HepG2 (cell line): ENCODE results near the gene RPS6KC1. TPM values are rescaled to one million over a fixed set of nuclear protein-coding genes. Genes with fewer than 3 reads are reported as not detected.

Source experiments
- EED ChIP-seq: sonication (generic); formaldehyde crosslinking; IDR thresholded peaks from 2 replicates; pipeline ENCODE4 v1.5.0; 2020; ENCODE audit warnings: mild to moderate bottlenecking, missing genetic modification reagents
- KAT8 ChIP-seq: IDR thresholded peaks from 2 replicates; pipeline ENCODE4 v1.6.1; 2016; ENCODE audit warnings: missing genetic modification reagents, missing compliant biosample characterization
- SMARCC2 ChIP-seq: fragments of 450-650 bp; IDR thresholded peaks from 2 replicates; pipeline ENCODE4 v1.6.1; 2017; ENCODE audit warnings: antibody characterized with exemption, mild to moderate bottlenecking
- SNAI1 ChIP-seq: sonication (generic); formaldehyde crosslinking; IDR thresholded peaks from 2 replicates; pipeline ENCODE4 v1.5.0; 2020; ENCODE audit warnings: mild to moderate bottlenecking, missing genetic modification reagents, borderline replicate concordance
- TRIM24 ChIP-seq: sonication (generic); formaldehyde crosslinking; IDR thresholded peaks from 2 replicates; pipeline ENCODE4 v1.8.0; 2022; ENCODE audit warnings: mild to moderate bottlenecking, missing genetic modification reagents
- ZBTB7B ChIP-seq: sonication (generic); formaldehyde crosslinking; IDR thresholded peaks from 2 replicates; pipeline ENCODE4 v1.4.0; 2020; ENCODE audit warnings: missing genetic modification reagents
- ZFP62 ChIP-seq: sonication (generic); formaldehyde crosslinking; IDR thresholded peaks from 2 replicates; pipeline ENCODE4 v1.4.0; 2020; ENCODE audit warnings: missing genetic modification reagents
- polyA plus RNA-seq, 8 experiments: library from polyadenylated mRNA; depleted of rRNA in 3 of 8; stranded (reverse) in 7 of 8; unstranded in 1 of 8; fragments of >200 nt; fragmentation: Illumina TruSeq in 4 of 8; extraction: Trizol in 4 of 8; gene quantifications; 2 replicates each; pipeline versions ENCODE4 v1.2.1 to v1.2.3, GENCODE V29; 2011 to 2016; ENCODE audit warnings: low read depth in 4 of 8, missing spikeins in 1 of 8, mixed read lengths in 1 of 8; ENCODE audit not compliant: insufficient read depth in 1 of 8
- total RNA-seq, 5 experiments: library from RNA; depleted of rRNA; stranded (reverse); fragments of >200 nt; fragmentation: Illumina TruSeq; extraction: Trizol; gene quantifications; 2 replicates each; pipeline ENCODE4 v1.2.3, GENCODE V29; 2016; ENCODE audit warnings: low read depth in 1 of 5
- TF ChIP-seq, protein P1 (sequence below): sonication (generic); formaldehyde crosslinking; conservative IDR thresholded peaks from 2 replicates; pipeline ENCODE4 v1.8.0; 2022; ENCODE audit warnings: mild to moderate bottlenecking, moderate library complexity, missing genetic modification reagents
- TF ChIP-seq, protein P2 (sequence below): sonication (generic); formaldehyde crosslinking; IDR thresholded peaks from 2 replicates; pipeline ENCODE4 v1.5.0; 2020; ENCODE audit warnings: missing genetic modification reagents, mild to moderate bottlenecking, borderline replicate concordance
- TF ChIP-seq, protein P3 (sequence below): sonication (generic); formaldehyde crosslinking; conservative IDR thresholded peaks from 2 replicates; pipeline ENCODE4 v1.4.0; 2020; ENCODE audit warnings: missing genetic modification reagents
- TF ChIP-seq, protein P4 (sequence below): sonication (generic); formaldehyde crosslinking; IDR thresholded peaks from 2 replicates; pipeline ENCODE4 v1.4.0; 2020; ENCODE audit warnings: missing genetic modification reagents
- TF ChIP-seq, protein P5 (sequence below): sonication (generic); formaldehyde crosslinking; IDR thresholded peaks from 2 replicates; pipeline ENCODE4 v1.8.1; 2023; ENCODE audit warnings: mild to moderate bottlenecking, missing genetic modification reagents
- TF ChIP-seq, protein P6 (sequence below): sonication (generic); formaldehyde crosslinking; IDR thresholded peaks from 2 replicates; pipeline ENCODE4 v1.4.0; 2020; ENCODE audit warnings: mild to moderate bottlenecking, missing genetic modification reagents
- TF ChIP-seq, protein P7 (sequence below), 2 experiments: IDR thresholded peaks; 2 replicates each; pipeline ENCODE4 v1.6.1; 2011 to 2012; ENCODE audit warnings: low read length in 2 of 2, borderline replicate concordance in 1 of 2, low read depth in 1 of 2, mild to moderate bottlenecking in 1 of 2, moderate library complexity in 1 of 2

RPS6KC1 gene
- total and polyA plus RNA-seq, 2 of the 13 experiments (the other 11 are each of a cell fraction or from before 2014, with no cell fraction given) = 11.0 to 25.2 TPM

DNA sequence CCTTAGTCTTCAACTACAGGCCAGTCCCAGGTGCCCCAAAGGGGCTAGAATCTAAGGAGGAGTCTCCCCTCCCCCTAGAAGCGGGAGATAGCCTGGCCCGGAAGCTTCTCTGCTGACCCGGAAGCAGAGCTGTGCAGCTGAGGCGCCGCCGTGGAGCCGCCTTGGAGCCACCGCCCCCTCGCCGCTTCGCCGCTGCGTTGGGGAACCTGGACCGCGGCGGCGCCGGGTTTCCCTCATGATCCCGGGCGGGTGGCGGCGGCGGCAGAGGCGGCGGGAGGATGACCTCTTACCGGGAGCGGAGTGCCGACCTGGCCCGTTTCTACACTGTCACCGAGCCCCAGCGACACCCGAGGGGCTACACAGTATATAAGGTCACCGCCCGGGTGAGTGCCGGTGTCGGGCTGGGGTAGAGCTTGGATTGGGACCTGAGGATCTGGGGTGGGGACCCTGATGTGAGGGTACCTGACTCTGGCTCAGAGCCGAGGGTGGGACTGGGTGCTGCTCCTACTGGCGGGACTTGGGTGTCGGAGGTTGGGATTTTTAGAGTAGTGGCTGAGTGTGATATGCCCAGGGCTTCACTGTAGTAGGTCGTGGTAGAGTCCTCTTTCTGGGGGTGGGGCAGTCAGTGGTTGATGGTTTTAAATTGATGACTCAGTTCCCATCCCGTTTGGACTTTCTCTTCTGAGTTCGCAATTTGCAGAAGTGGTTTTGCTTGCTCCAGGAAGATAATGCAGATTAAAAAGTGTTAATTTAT is at the start of gene RPS6KC1 (continued):
- TF ChIP-seq, protein P1, sequence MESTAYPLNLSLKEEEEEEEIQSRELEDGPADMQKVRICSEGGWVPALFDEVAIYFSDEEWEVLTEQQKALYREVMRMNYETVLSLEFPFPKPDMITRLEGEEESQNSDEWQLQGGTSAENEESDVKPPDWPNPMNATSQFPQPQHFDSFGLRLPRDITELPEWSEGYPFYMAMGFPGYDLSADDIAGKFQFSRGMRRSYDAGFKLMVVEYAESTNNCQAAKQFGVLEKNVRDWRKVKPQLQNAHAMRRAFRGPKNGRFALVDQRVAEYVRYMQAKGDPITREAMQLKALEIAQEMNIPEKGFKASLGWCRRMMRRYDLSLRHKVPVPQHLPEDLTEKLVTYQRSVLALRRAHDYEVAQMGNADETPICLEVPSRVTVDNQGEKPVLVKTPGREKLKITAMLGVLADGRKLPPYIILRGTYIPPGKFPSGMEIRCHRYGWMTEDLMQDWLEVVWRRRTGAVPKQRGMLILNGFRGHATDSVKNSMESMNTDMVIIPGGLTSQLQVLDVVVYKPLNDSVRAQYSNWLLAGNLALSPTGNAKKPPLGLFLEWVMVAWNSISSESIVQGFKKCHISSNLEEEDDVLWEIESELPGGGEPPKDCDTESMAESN (CRISPR knock-in tag) = no peak
- TF ChIP-seq KAT8 (CRISPR knock-in tag) (peak; percentile 97), SNAI1 (CRISPR knock-in tag) (no peak), ZBTB7B (CRISPR knock-in tag) (0 out of 2 replicates have a peak, but pooled peaks have one; percentile 56), TRIM24 (no peak), SMARCC2 (no peak), EED (CRISPR knock-in tag) (no peak), ZFP62 (no peak)
- TF ChIP-seq, protein P2, sequence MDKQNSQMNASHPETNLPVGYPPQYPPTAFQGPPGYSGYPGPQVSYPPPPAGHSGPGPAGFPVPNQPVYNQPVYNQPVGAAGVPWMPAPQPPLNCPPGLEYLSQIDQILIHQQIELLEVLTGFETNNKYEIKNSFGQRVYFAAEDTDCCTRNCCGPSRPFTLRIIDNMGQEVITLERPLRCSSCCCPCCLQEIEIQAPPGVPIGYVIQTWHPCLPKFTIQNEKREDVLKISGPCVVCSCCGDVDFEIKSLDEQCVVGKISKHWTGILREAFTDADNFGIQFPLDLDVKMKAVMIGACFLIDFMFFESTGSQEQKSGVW (CRISPR knock-in tag) = no peak
- TF ChIP-seq, protein P3, sequence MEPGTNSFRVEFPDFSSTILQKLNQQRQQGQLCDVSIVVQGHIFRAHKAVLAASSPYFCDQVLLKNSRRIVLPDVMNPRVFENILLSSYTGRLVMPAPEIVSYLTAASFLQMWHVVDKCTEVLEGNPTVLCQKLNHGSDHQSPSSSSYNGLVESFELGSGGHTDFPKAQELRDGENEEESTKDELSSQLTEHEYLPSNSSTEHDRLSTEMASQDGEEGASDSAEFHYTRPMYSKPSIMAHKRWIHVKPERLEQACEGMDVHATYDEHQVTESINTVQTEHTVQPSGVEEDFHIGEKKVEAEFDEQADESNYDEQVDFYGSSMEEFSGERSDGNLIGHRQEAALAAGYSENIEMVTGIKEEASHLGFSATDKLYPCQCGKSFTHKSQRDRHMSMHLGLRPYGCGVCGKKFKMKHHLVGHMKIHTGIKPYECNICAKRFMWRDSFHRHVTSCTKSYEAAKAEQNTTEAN (CRISPR knock-in tag) = peak; percentile 24; the same call in 1 of the 2 replicates
- TF ChIP-seq, protein P4, sequence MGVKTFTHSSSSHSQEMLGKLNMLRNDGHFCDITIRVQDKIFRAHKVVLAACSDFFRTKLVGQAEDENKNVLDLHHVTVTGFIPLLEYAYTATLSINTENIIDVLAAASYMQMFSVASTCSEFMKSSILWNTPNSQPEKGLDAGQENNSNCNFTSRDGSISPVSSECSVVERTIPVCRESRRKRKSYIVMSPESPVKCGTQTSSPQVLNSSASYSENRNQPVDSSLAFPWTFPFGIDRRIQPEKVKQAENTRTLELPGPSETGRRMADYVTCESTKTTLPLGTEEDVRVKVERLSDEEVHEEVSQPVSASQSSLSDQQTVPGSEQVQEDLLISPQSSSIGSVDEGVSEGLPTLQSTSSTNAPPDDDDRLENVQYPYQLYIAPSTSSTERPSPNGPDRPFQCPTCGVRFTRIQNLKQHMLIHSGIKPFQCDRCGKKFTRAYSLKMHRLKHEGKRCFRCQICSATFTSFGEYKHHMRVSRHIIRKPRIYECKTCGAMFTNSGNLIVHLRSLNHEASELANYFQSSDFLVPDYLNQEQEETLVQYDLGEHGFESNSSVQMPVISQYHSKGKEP (CRISPR knock-in tag) = no peak
- TF ChIP-seq, protein P5, sequence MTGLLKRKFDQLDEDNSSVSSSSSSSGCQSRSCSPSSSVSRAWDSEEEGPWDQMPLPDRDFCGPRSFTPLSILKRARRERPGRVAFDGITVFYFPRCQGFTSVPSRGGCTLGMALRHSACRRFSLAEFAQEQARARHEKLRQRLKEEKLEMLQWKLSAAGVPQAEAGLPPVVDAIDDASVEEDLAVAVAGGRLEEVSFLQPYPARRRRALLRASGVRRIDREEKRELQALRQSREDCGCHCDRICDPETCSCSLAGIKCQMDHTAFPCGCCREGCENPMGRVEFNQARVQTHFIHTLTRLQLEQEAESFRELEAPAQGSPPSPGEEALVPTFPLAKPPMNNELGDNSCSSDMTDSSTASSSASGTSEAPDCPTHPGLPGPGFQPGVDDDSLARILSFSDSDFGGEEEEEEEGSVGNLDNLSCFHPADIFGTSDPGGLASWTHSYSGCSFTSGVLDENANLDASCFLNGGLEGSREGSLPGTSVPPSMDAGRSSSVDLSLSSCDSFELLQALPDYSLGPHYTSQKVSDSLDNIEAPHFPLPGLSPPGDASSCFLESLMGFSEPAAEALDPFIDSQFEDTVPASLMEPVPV (CRISPR knock-in tag) = peak; percentile 61; the same call in 1 of the 2 replicates
- TF ChIP-seq, protein P6, sequence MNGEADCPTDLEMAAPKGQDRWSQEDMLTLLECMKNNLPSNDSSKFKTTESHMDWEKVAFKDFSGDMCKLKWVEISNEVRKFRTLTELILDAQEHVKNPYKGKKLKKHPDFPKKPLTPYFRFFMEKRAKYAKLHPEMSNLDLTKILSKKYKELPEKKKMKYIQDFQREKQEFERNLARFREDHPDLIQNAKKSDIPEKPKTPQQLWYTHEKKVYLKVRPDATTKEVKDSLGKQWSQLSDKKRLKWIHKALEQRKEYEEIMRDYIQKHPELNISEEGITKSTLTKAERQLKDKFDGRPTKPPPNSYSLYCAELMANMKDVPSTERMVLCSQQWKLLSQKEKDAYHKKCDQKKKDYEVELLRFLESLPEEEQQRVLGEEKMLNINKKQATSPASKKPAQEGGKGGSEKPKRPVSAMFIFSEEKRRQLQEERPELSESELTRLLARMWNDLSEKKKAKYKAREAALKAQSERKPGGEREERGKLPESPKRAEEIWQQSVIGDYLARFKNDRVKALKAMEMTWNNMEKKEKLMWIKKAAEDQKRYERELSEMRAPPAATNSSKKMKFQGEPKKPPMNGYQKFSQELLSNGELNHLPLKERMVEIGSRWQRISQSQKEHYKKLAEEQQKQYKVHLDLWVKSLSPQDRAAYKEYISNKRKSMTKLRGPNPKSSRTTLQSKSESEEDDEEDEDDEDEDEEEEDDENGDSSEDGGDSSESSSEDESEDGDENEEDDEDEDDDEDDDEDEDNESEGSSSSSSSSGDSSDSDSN (CRISPR knock-in tag) = peak; percentile 86
- TF ChIP-seq, protein P7, sequence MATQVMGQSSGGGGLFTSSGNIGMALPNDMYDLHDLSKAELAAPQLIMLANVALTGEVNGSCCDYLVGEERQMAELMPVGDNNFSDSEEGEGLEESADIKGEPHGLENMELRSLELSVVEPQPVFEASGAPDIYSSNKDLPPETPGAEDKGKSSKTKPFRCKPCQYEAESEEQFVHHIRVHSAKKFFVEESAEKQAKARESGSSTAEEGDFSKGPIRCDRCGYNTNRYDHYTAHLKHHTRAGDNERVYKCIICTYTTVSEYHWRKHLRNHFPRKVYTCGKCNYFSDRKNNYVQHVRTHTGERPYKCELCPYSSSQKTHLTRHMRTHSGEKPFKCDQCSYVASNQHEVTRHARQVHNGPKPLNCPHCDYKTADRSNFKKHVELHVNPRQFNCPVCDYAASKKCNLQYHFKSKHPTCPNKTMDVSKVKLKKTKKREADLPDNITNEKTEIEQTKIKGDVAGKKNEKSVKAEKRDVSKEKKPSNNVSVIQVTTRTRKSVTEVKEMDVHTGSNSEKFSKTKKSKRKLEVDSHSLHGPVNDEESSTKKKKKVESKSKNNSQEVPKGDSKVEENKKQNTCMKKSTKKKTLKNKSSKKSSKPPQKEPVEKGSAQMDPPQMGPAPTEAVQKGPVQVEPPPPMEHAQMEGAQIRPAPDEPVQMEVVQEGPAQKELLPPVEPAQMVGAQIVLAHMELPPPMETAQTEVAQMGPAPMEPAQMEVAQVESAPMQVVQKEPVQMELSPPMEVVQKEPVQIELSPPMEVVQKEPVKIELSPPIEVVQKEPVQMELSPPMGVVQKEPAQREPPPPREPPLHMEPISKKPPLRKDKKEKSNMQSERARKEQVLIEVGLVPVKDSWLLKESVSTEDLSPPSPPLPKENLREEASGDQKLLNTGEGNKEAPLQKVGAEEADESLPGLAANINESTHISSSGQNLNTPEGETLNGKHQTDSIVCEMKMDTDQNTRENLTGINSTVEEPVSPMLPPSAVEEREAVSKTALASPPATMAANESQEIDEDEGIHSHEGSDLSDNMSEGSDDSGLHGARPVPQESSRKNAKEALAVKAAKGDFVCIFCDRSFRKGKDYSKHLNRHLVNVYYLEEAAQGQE (IDR thresholded peaks at IDR 0.05; ENCODE audit: borderline replicate concordance in 1 of 2, low read depth in 1 of 2, low read length in 2 of 2) = no peak
